NB4 (cell line): Measurements from ENCODE around the gene FBXW11.
A peak's percentile ranks its signal among the peaks of the same experiment; 100 is the strongest.

ENCODE experiments used
- DNase-seq: peaks from one replicate; pipeline ENCODE4 v3.0.0; 2010; ENCODE audit warnings: low read depth
- H3K4me3 ChIP-seq: one replicate; pipeline ENCODE4 v1.5.1; 2011; ENCODE audit warnings: mild to moderate bottlenecking, low read depth, low read length, moderate library complexity
- MYC ChIP-seq: IDR thresholded peaks from 2 replicates; pipeline ENCODE4 v1.6.1; 2011; ENCODE audit warnings: low read depth, low read length
- POLR2A ChIP-seq: IDR thresholded peaks from 2 replicates; pipeline ENCODE4 v1.6.1; 2011; ENCODE audit warnings: mild to moderate bottlenecking; ENCODE audit not compliant: insufficient read length; ENCODE audit errors: extremely low read depth
- TF ChIP-seq, protein P1 (sequence below): IDR thresholded peaks from one replicate; pipeline ENCODE4 v1.5.1; 2012; ENCODE audit warnings: low read depth, low read length
- TF ChIP-seq, protein P2 (sequence below): IDR thresholded peaks from 2 replicates; pipeline ENCODE4 v1.6.1; 2011; ENCODE audit warnings: low read depth, low read length

FBXW11 gene

DNA sequence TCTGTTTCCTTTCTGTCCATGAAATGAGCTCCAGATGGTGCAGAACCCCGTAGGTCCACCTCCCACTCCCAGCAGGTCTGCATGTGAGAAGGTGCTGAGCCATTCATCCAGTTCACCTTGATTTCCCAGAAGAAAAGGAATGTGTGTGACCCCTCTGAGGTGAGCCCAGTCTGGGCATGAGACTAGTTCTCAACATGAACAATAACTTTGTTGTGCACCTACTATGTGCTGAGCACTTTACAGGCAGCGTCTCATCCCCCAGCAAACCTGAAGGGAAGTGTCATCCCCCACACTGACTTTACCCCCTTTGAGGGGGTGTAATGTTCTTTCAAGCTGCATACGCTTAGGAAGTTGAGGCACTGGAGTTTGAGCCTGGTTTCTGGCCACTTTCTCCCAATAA, 159.4 kb downstream of the FBXW11 start:
- TF ChIP-seq, protein P1, sequence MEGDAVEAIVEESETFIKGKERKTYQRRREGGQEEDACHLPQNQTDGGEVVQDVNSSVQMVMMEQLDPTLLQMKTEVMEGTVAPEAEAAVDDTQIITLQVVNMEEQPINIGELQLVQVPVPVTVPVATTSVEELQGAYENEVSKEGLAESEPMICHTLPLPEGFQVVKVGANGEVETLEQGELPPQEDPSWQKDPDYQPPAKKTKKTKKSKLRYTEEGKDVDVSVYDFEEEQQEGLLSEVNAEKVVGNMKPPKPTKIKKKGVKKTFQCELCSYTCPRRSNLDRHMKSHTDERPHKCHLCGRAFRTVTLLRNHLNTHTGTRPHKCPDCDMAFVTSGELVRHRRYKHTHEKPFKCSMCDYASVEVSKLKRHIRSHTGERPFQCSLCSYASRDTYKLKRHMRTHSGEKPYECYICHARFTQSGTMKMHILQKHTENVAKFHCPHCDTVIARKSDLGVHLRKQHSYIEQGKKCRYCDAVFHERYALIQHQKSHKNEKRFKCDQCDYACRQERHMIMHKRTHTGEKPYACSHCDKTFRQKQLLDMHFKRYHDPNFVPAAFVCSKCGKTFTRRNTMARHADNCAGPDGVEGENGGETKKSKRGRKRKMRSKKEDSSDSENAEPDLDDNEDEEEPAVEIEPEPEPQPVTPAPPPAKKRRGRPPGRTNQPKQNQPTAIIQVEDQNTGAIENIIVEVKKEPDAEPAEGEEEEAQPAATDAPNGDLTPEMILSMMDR = no peak
- TF ChIP-seq, protein P2, sequence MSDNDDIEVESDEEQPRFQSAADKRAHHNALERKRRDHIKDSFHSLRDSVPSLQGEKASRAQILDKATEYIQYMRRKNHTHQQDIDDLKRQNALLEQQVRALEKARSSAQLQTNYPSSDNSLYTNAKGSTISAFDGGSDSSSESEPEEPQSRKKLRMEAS = no peak
- TF ChIP-seq MYC (no peak), POLR2A (no peak)
- DNase-seq = no peak

DNA sequence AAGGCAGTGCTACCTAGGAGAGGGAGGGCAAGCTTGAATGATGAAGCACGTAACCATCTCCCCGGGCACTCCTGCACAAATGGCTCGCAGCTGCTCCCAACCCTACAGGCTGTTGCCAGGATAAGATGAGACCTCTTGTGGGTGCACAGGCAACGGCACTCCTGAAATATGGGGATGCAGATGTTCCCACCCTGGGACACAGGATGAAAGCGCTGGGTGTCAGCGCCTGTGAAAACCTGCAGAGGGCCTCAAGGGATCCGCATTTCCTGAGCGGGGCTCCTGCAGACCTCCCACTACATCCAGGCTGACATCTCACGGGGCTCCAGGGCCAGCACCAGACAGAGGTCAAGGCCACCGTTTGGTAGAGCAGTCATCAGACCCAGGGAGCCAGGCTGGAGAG, 160.1 kb downstream of the FBXW11 start:
- no peak overlapping the region for H3K4me3 ChIP-seq
- DNase-seq = no peak
- TF ChIP-seq, protein P2 = no peak
- TF ChIP-seq, protein P1 = no peak
- TF ChIP-seq MYC = no peak
- TF ChIP-seq POLR2A = no peak

More for the DNA sequence above, 159.4 kb downstream of the FBXW11 start:
- H3K4me3 ChIP-seq = no peak overlapping the region

DNA sequence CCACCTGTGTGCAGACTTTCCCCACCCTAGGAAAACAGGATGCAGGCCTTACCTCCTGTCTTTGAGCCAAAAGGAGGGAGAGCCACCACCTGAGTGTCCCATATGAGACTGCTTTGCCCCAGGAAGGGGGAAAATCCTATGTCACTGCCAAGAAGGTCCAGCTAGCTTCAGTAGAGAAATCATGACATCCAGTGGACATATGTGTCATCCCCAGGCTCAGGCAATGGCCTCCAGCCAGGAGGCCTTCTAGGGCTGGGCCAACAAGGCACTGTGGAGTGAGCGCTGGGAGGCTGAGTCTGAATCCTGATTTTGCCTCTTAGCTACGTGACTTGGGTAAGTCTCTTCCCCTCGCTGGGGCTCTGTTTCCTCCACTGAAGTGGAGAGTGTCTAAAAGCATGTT, 160.6 kb downstream of the FBXW11 start:
- peak; percentile 26 for DNase-seq
- TF ChIP-seq, protein P1 = no peak
- no peak for TF ChIP-seq POLR2A
- TF ChIP-seq, protein P2 = no peak
- no peak for TF ChIP-seq MYC
- H3K4me3 ChIP-seq = no peak overlapping the region

DNA sequence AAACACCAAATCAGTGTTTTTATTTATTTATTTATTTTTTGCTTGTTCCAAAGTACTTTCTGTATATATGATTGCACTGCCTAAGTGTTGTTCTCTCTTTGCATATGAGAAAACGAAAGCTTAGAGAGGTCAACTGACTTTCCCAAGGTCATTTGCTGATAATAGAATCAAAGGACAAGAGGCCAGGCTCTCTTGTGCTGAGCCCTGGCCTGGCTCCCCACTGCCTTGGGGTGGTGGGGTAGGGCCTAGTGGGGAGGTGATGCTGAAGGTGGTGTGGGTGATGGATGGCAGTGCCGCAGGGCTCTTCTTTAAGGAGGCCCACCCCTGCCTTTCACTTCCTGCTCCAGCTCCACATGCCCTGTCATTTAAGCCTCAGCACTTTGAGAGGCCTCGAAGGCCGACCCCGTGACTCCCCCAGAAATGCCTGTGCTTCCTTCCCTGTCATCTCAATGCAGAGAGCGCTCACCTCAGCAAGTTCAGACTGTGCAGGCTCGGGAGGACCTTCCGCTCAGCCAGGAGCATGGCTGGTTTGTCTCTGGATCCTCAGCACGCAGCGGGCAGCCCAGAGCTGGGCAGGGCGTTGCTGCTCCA, 161.3 kb downstream of the FBXW11 start:
- TF ChIP-seq, protein P1 = no peak
- TF ChIP-seq MYC = no peak
- TF ChIP-seq, protein P2 = no peak
- no peak for DNase-seq

DNA sequence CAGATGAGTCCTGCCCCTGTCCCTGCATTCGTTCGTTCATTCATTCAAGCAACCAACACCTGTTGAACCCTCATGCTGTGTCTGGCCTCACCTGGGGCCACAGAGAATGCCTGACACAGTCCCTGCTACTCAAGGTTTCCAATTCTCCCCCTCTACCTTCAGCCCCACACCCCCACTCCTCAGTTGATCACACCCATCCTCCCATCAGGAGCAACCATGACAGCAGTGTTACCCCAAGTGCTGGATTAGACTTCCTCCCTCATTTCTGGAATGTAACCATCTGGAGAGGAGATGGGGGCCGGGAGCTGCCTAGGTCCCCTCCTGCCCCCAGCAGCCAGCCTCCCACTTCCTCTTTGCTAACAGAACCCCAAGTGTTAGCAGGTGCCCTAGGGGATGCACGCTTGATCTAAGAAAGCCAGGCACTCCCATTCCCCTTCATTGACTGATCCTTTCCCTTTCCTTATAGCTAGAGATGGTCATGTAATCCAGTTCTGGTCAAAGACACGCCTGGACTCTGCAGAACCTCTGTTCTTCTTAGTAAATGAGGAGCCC, 163.6 kb downstream of the FBXW11 start:
- DNase-seq = no peak
- no peak overlapping the region for H3K4me3 ChIP-seq
- TF ChIP-seq MYC (no peak), POLR2A (no peak)
- TF ChIP-seq, protein P2 = no peak
- TF ChIP-seq, protein P1 = no peak

More for the DNA sequence above, 161.3 kb downstream of the FBXW11 start:
- no peak overlapping the region for H3K4me3 ChIP-seq
